Fibroblast of pulmonary artery (primary cell): ENCODE results near the gene USP31.

Experiments used
- DNase-seq: peaks from one replicate; pipeline ENCODE4 v3.0.0-alpha.2; 2010; ENCODE audit warnings: low read depth
- H3K4me3 ChIP-seq: replicated peaks from 2 replicates; pipeline ENCODE4 v1.5.1; 2011; ENCODE audit warnings: low read depth, mild to moderate bottlenecking, control low read depth, low read length, moderate library complexity
- TF ChIP-seq, protein P1 (sequence below): IDR thresholded peaks from 2 replicates; pipeline ENCODE4 v1.5.1; 2011; ENCODE audit warnings: mild to moderate bottlenecking, control low read depth, low read length, inconsistent platforms; ENCODE audit errors: missing control alignments

The USP31 gene

DNA sequence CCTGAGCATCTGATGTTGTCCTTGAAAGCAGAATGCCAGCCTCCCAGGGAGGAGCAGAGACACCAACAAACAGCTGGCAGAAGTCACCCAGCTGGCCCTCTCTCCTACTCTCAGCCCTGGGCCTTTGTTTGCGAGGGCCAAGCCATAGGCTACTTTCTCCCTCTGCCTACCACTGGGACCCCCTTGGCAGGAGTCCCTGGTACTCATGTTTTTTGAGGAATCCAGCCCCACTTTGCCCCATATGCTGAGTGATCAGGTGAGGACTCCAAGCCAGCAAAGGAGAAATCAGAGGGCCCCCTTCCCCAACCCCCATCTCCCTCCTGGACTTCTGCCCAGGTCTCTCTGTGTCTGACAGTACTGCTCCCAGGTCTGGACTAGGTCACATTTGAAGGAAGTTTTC, 121.9 kb downstream of the USP31 start:
- H3K4me3 ChIP-seq: no peak overlapping the region
- TF ChIP-seq, protein P1, sequence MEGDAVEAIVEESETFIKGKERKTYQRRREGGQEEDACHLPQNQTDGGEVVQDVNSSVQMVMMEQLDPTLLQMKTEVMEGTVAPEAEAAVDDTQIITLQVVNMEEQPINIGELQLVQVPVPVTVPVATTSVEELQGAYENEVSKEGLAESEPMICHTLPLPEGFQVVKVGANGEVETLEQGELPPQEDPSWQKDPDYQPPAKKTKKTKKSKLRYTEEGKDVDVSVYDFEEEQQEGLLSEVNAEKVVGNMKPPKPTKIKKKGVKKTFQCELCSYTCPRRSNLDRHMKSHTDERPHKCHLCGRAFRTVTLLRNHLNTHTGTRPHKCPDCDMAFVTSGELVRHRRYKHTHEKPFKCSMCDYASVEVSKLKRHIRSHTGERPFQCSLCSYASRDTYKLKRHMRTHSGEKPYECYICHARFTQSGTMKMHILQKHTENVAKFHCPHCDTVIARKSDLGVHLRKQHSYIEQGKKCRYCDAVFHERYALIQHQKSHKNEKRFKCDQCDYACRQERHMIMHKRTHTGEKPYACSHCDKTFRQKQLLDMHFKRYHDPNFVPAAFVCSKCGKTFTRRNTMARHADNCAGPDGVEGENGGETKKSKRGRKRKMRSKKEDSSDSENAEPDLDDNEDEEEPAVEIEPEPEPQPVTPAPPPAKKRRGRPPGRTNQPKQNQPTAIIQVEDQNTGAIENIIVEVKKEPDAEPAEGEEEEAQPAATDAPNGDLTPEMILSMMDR: no peak
- DNase-seq: no peak

GRCh38 chr16:23026784-23027362, 122.4 kb downstream of the USP31 start:
- peak; percentile 30 for DNase-seq
- TF ChIP-seq, protein P1: no peak
- no peak overlapping the region for H3K4me3 ChIP-seq

GRCh38 chr16:23025692-23026307, 123.5 kb downstream of the USP31 start:
- TF ChIP-seq, protein P1: no peak
- DNase-seq: no peak
- H3K4me3 ChIP-seq: no peak overlapping the region

DNA sequence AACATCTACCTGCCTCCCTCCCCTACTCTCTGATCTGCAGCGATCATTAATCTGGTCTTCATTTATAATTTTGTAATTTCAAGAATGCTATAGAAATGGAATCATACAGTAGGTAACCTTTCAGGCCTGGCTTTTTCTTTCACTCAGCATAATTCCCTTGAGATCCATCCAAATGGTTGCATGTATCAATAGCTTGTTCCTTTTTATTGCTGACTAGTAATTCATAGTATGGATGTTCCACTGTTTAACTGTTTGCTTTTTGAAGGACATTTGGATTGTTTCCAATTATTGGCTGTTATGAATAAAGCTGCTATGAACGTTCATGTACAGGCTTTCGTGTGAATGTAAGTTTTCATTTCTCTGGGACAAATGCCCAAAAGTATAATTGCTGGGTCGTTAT, 125.2 kb downstream of the USP31 start:
- H3K4me3 ChIP-seq: no peak overlapping the region
- TF ChIP-seq, protein P1: no peak
- no peak for DNase-seq

DNA sequence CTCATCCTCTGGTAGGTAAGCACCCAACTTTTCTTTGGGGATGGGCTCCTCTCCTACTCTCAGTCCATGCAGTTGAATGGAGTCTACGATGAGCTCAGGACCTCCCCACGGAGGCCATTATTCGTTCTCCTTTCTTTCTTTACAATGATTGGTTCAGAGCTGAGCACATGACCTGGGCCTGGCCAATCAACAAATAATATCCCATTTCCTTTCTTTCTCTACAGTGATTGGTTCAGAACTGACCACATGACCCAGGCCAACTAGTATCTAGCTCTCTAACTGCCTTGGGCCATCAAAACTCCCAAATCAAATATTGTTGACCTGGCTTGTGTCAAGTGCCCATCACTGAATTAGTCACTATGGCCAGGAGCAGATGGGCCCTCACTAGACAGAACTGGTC, 129.2 kb downstream of the USP31 start:
- H3K4me3 ChIP-seq: no peak overlapping the region

DNA sequence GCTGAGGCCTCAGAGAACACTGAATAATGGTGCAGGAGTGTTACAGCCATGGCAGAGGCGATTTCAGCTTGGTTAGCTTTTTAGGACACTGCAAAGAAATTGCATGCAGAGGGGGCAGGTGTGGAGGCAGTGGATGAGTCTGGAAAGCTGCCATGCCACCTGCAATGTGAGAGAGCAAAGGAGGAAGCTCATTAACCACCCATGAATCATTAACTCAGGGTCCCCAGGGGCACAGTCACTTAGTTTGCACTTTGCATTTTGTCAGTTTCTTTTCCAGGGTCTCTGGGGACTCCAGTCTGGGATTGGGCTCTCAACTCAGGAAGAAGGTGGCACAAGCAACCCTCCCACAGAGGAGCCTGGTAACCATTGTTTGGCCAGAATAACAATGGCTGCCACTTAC, 132.9 kb downstream of the USP31 start:
- no peak overlapping the region for H3K4me3 ChIP-seq
- no peak for DNase-seq
- TF ChIP-seq, protein P1: no peak

More for the DNA sequence above, 129.2 kb downstream of the USP31 start:
- DNase-seq: no peak
- TF ChIP-seq, protein P1: no peak

DNA sequence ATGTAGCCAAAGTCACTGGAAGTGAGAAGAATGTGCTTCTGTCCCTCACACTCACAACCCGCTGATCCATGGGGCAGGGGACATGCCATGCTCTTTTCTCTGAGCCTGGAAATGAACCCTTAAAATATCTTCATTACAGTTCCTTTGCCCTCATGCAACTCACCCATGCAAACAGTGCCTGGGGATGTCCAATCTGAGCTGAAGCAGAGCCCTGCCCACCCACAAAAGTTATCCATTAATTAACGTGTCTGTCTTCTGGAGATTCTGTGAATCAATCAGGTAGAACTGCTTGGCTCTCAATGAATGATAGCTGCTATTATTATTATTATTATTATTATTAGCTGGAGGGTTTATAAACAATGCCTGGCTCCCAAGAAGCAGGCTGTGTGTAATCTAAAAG, 133.7 kb downstream of the USP31 start:
- DNase-seq: no peak
- TF ChIP-seq, protein P1: no peak
- H3K4me3 ChIP-seq: no peak overlapping the region
